DOHH2 (cell line): Measurements from ENCODE around the gene SNCAIP.

Source experiments
- EZH2phosphoT487 ChIP-seq: fragments of 200-600 bp; sonication (generic); IDR thresholded peaks from 2 replicates; pipeline ENCODE4 v1.6.1; 2017; ENCODE audit warnings: borderline replicate concordance, mild to moderate bottlenecking, antibody characterized with exemption, low read length, moderate library complexity, mixed read lengths
- TF ChIP-seq, protein P1 (sequence below): fragments of 200-600 bp; sonication (generic); IDR thresholded peaks from one replicate; pipeline ENCODE4 v1.5.1; 2014; ENCODE audit warnings: antibody characterized with exemption, mild to moderate bottlenecking, low read depth, low read length; ENCODE audit not compliant: poor library complexity, severe bottlenecking

DNA sequence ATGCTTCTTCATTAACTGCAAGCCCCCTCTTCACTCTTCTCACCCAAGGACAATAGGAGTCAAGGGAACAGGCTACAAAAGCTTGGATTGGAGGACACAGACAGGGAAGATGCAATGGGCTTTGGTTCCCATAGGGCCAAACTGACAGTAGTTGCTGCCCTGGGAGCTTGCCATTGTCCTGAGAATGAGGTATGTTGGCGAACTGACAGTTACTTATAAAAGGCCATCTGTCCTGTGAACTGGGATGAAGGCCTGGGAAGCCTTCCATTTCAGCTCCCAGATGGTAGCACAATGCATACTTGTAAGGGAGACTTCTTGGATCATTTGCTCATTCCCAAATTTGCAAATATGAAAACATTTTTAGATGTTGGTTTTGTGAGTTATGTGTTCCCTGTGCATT lies 88.9 kb downstream of the SNCAIP start:
- TF ChIP-seq, protein P1, sequence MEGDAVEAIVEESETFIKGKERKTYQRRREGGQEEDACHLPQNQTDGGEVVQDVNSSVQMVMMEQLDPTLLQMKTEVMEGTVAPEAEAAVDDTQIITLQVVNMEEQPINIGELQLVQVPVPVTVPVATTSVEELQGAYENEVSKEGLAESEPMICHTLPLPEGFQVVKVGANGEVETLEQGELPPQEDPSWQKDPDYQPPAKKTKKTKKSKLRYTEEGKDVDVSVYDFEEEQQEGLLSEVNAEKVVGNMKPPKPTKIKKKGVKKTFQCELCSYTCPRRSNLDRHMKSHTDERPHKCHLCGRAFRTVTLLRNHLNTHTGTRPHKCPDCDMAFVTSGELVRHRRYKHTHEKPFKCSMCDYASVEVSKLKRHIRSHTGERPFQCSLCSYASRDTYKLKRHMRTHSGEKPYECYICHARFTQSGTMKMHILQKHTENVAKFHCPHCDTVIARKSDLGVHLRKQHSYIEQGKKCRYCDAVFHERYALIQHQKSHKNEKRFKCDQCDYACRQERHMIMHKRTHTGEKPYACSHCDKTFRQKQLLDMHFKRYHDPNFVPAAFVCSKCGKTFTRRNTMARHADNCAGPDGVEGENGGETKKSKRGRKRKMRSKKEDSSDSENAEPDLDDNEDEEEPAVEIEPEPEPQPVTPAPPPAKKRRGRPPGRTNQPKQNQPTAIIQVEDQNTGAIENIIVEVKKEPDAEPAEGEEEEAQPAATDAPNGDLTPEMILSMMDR, result no peak
- no peak for TF ChIP-seq EZH2phosphoT487
